Omental fat pad (tissue), 4 donors: ENCODE data around the gene RAB44. TPM values are rescaled to one million over a fixed set of nuclear protein-coding genes. Genes with fewer than 3 reads are reported as not detected.

Experiments
- ATAC-seq: fragments of 150-250 bp; one replicate; pipeline ENCODE4 v1.9.1; 2016; ENCODE audit warnings: mild to moderate bottlenecking, moderate library complexity; ENCODE audit not compliant: low FRiP score
- DNase-seq: peaks from one replicate; pipeline ENCODE4 v3.0.0-alpha.2; 2019; ENCODE audit warnings: low spot score
- total RNA-seq, 4 donors: library from RNA; depleted of rRNA; stranded (reverse); fragments of >200 nt; gene quantifications; one replicate each; pipeline ENCODE4 v1.1.0, GENCODE V29; 2016
- TF ChIP-seq, protein P1 (sequence below), 3 donors: fragments of 450-650 bp; IDR thresholded peaks; one replicate each; pipeline ENCODE4 v1.5.1; 2016 to 2017; ENCODE audit warnings: antibody characterized with exemption in 3 of 3, mild to moderate bottlenecking in 3 of 3, moderate library complexity in 2 of 3

RAB44 gene
- total RNA-seq, 4 donors from 2014 or later, result 0.19 to 2.4 (median 0.43) TPM

DNA sequence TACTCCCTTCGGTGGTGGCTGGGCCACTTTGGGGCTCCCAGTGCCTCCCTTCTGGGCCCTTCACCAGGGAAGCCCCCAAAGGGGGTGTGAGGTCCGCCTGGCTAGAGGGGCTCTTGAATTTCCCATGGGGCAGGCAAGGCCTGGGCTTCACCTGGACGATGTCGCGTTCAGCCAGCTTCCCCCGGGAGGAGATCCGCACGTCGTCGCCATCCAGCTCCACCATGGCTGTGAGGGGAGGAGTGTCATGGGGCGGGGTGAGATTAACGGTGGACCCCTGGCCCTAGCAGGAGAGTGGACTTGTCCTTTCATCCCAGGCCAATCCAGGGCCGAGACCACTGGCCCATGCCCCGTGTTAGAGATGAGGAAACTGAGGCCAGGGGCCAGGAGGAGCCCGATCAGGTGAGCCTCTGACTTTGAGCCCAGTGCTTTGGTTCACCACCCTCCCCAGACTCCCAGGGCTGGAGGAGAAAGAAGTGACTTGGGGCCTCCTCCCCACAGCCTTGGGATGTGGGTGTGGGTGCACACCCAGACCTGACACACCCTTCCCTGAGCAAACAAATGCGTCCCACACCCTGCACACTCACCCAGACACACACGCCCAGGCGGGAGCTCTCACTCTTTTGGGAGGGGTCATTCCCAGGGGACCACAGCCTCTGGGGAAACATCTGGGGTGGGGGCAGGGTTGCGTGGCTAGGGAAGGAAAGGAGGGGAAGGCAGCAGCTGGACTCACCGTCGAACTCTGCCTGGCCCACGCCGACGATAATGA lies 46.1 kb downstream of the RAB44 start:
- TF ChIP-seq, protein P1, sequence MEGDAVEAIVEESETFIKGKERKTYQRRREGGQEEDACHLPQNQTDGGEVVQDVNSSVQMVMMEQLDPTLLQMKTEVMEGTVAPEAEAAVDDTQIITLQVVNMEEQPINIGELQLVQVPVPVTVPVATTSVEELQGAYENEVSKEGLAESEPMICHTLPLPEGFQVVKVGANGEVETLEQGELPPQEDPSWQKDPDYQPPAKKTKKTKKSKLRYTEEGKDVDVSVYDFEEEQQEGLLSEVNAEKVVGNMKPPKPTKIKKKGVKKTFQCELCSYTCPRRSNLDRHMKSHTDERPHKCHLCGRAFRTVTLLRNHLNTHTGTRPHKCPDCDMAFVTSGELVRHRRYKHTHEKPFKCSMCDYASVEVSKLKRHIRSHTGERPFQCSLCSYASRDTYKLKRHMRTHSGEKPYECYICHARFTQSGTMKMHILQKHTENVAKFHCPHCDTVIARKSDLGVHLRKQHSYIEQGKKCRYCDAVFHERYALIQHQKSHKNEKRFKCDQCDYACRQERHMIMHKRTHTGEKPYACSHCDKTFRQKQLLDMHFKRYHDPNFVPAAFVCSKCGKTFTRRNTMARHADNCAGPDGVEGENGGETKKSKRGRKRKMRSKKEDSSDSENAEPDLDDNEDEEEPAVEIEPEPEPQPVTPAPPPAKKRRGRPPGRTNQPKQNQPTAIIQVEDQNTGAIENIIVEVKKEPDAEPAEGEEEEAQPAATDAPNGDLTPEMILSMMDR (IDR thresholded peaks at IDR 0.05), result no peak
- ATAC-seq (no peak), DNase-seq (no peak)

DNA sequence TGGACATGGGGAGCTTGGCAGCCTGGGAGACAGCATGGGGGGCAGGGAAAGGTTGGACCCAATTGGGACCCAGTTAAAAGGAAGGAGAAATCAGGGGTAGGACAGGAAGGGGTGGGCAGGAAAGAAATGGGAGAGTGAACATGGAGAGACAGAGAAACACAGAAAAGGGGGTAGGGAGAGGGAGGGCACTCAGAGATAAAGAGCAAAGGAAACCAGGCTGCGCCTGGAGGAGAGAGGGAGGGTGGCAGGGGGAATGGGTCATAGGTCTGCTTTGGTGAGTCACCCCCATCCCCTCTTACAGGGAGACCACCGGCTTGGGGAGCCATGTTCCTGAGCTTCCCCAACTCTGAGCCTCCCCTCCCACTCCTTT lies 46.7 kb downstream of the RAB44 start:
- TF ChIP-seq, protein P1 (IDR thresholded peaks at IDR 0.05), result no peak
- no peak for DNase-seq
- ATAC-seq, result no peak

DNA sequence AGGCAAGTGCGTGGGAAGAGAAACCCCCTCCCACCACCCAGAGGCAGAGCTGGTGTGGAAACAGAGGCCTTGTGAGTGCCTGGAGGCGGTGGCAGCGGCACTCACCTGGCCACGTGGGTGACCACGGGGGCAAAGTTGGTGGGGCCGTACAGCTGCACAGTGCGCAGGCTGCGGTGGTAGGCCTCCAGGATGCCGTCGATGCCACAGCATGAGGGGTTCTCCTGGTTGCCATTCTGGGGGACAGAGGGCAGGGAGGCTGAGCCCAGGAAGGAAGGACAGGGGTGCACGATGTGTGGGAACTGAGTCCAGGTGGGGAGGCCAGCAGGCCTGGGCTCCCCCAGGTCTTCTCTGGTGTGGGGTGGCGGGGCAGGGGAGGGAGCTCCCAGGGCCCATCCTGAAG lies 47.7 kb downstream of the RAB44 start:
- ATAC-seq, result no peak
- DNase-seq, result no peak

DNA sequence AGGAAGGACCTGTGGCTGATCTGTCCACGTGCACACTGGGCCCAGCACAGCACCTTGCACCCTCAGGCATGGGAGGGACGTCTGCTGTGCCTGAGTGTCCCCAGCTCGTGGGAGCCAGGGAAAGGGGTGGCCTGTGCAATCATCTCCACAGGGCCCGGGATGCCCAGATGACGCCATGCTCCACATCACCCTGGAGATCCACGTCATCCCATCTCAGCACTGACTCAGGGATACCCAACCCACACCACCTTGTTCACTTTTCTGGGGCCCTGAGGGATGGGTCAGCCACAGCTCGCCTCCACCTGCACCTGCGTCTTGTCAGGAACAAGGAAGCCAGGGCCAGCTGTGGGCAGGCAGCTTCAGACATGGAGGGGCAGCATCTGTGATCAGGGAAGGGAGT lies 48.2 kb downstream of the RAB44 start:
- DNase-seq (no peak), ATAC-seq (no peak)
- TF ChIP-seq, protein P1 (IDR thresholded peaks at IDR 0.05), result no peak

More for the DNA sequence above, 47.7 kb downstream of the RAB44 start:
- TF ChIP-seq, protein P1 (IDR thresholded peaks at IDR 0.05), result no peak

DNA sequence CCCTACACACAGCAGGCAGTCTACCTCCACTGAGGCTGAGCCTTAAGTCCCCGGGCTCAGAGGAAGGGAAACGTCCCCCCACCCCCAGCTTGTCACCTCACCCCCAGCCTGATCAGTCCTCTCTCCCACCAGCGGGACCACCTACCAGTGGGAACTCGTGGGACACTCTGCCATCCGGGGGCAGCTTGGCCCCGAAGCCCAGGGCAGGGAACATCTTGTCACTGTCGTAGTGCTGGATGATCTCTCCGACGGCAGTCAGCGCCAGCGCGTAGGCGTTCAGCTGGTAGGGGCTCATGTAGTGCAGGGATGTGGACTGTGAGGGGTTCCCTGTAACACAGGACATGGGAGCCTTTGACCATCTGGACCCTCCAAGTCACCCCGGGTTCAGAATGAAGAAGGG lies 48.6 kb downstream of the RAB44 start:
- ATAC-seq (no peak), DNase-seq (no peak)
- TF ChIP-seq, protein P1 (IDR thresholded peaks at IDR 0.05), result no peak

DNA sequence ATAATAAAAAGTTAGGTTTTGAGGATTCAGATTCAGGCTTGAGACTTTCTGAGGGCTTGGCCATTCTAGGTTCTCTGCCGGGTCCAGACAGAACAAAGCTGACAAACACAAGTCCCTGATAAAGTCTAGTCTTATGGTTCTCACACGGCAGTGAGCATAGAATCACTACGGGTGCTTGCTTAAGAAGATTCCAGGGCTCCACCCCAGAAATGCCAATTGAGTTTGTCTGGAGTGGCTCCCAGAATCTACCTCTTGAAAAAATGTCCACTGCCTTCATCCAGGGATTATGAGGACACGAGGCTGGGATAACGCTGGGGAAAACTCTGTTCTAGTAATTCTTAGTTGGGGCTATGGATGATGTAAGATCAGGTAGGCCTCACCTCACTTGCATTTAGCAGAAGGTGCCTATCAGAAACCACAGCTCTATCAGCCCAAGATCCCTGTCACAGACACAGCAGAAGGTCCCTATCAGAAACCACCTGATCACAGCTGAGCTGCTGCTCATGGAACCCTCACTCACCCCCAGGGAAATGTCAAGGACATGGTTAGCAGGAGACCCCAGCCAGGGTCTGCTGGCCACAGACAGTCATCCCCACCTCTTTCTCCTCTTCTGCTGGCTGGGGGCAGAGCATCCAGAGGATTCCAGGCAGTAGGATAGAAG lies 52.3 kb downstream of the RAB44 start:
- ATAC-seq (no peak), DNase-seq (no peak)
- TF ChIP-seq, protein P1 (IDR thresholded peaks at IDR 0.05), result no peak

DNA sequence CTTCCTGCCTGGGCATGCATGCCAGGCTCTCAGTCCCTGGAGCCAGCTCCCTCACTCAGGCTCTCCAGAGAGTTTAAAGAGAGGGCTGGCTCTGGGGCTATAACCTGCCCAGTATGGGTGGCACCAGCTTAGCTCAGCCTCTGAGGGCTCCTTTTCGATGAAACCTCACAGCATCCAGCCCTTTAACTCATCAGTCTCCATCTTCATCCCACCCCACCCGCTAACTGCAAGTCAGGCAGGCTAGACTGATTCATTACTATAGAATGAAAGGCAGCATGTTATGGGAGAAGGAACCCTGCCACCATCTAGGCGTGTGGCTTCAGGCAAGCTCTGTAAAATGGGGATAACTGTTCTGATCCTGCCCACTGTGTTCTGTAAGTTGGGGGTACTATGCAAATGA lies 53.5 kb downstream of the RAB44 start:
- DNase-seq (no peak), ATAC-seq (no peak)
- TF ChIP-seq, protein P1 (IDR thresholded peaks at IDR 0.05), result no peak
